NCI-H2171 (cell line): ENCODE results near the gene LRRK1.
A peak's percentile ranks its signal among the peaks of the same experiment; 100 is the strongest.
"Not testable (repeated sequence)": the region's sequence is repeated elsewhere in the genome, so short reads cannot be mapped to it uniquely, and the experiment has no call there.

Source experiments
- DNase-seq: peaks from one replicate; lab custom pipeline; 2025; lab: John Stamatoyannopoulos, UW

LRRK1 gene

GRCh38 chr15:101095796-101096406, 176.7 kb downstream of the LRRK1 start:
- DNase-seq = not testable (repeated sequence)

- DNase-seq = no peak
Measured at GRCh38 chr15:101097111-101097510, 178.0 kb downstream of the LRRK1 start.

GRCh38 chr15:101099183-101099582, 180.0 kb downstream of the LRRK1 start:
- no peak for DNase-seq

- no peak for DNase-seq
Measured at GRCh38 chr15:101100118-101100517, 181.0 kb downstream of the LRRK1 start.

- DNase-seq = no peak
Measured at GRCh38 chr15:101100593-101101442, 181.7 kb downstream of the LRRK1 start.

GRCh38 chr15:101101676-101102075, 182.5 kb downstream of the LRRK1 start:
- DNase-seq = no peak

GRCh38 chr15:101102746-101103145, 183.6 kb downstream of the LRRK1 start:
- DNase-seq = no peak

GRCh38 chr15:101103598-101103997, 184.4 kb downstream of the LRRK1 start:
- no peak for DNase-seq

GRCh38 chr15:101104141-101104540, 185.0 kb downstream of the LRRK1 start:
- no peak for DNase-seq

GRCh38 chr15:101105059-101105891, 186.1 kb downstream of the LRRK1 start:
- no peak for DNase-seq

- no peak for DNase-seq
Measured at GRCh38 chr15:101107101-101107500, 187.9 kb downstream of the LRRK1 start.

- peak; percentile 54 for DNase-seq
Measured at GRCh38 chr15:101107625-101108460, 188.7 kb downstream of the LRRK1 start.

GRCh38 chr15:101108461-101108775, 189.3 kb downstream of the LRRK1 start:
- DNase-seq = no peak

- no peak for DNase-seq
Measured at GRCh38 chr15:101108791-101109190, 189.6 kb downstream of the LRRK1 start.

GRCh38 chr15:101110681-101111569, 191.8 kb downstream of the LRRK1 start:
- DNase-seq = no peak

GRCh38 chr15:101111570-101112262, 192.6 kb downstream of the LRRK1 start:
- no peak for DNase-seq

GRCh38 chr15:101112336-101113113, 193.4 kb downstream of the LRRK1 start:
- no peak for DNase-seq

- DNase-seq = no peak
Measured at GRCh38 chr15:101113114-101114005, 194.2 kb downstream of the LRRK1 start.
